Activated naive CD4-positive, alpha-beta T cell treated with anti-CD3 and anti-CD28 coated beads, Interleukin-2, amount 10 ng/mL, durations not matched to agents 7 days and 5 days (primary cell): ENCODE results near the gene XYLB.
"Not testable (repeated sequence)": the region's sequence is repeated elsewhere in the genome, so short reads cannot be mapped to it uniquely, and the experiment has no call there.

Experiments used
- CTCF ChIA-PET: fragments of 350-600 bp; sonication (Branson Sonifier 250); formaldehyde crosslinking; loops from one replicate; lab custom pipeline; 2021; ENCODE audit warnings: antibody characterized with exemption; lab: Charles Lee
- DNase-seq: peaks from one replicate; pipeline ENCODE4 v3.0.0-alpha.2; 2020
- H3K27ac Mint-ChIP-seq: one replicate; pipeline ENCODE4 v1.8.0; 2021; ENCODE audit warnings: mild to moderate bottlenecking, moderate library complexity, mixed read lengths
- H3K27me3 Mint-ChIP-seq: one replicate; pipeline ENCODE4 v1.8.0; 2021; ENCODE audit warnings: mild to moderate bottlenecking, mixed read lengths
- H3K36me3 Mint-ChIP-seq: one replicate; pipeline ENCODE4 v1.8.0; 2021; ENCODE audit warnings: mixed read lengths
- H3K4me1 Mint-ChIP-seq: one replicate; pipeline ENCODE4 v1.8.0; 2021; ENCODE audit warnings: mixed read lengths
- H3K4me3 Mint-ChIP-seq: one replicate; pipeline ENCODE4 v1.8.0; 2021; ENCODE audit warnings: mild to moderate bottlenecking, moderate library complexity, mixed read lengths
- H3K9me3 Mint-ChIP-seq: one replicate; pipeline ENCODE4 v1.8.0; 2021; ENCODE audit warnings: mixed read lengths

XYLB gene

GRCh38 chr3:38346587-38347410 lies at the start of gene XYLB:
TSS of gene XYLB (plus strand) at chr3:38346785. CDS start at chr3:38346869, 84 bp downstream.
- DNase-seq: peak; percentile 87
- Mint-ChIP-seq H3K4me3 (peak within 1 kb of the TSS; percentile 76), H3K27ac (peak within 1 kb of the TSS; percentile 62), H3K4me1 (peaks cover 6% of the 10 kb centered on the region), H3K36me3 (peaks cover 2% of the 10 kb centered on the region), H3K27me3 (peaks cover 4% of the 10 kb centered on the region), H3K9me3 (no peaks in the 10 kb centered on the region)
- CTCF ChIA-PET: interaction anchor here (0.6 to 5.9 kb wide), 32 partner anchors 8 to 374 kb away, joined by 3 to 99 read pairs (median 4); partner anchors contain the start of genes ACAA1, EXOG and OXSR1

GRCh38 chr3:38297053-38297452 lies 49.5 kb upstream of the XYLB start:
- not testable (repeated sequence) for H3K4me1 Mint-ChIP-seq, H3K4me3 Mint-ChIP-seq, H3K27ac Mint-ChIP-seq, H3K36me3 Mint-ChIP-seq, H3K9me3 Mint-ChIP-seq, DNase-seq
- CTCF ChIA-PET: interaction anchor here (3.0 to 3.4 kb wide), 2 partner anchors 49 to 179 kb away, joined by 7 to 26 read pairs; partner anchors contain the start of gene XYLB
- peaks cover 22% of the 10 kb centered on the region for H3K27me3 Mint-ChIP-seq

GRCh38 chr3:38297537-38297936 lies 49.0 kb upstream of the XYLB start:
- Mint-ChIP-seq H3K4me3 (no peak overlapping the region), H3K36me3 (no peaks in the 10 kb centered on the region)
- CTCF ChIA-PET: interaction anchor here (1.2 to 3.4 kb wide), 3 partner anchors 48 to 183 kb away, joined by 4 to 26 read pairs (median 7); partner anchors contain the start of gene XYLB

GRCh38 chr3:38297947-38298711 lies 48.5 kb upstream of the XYLB start:
- CTCF ChIA-PET: interaction anchor here (1.2 to 3.4 kb wide), 3 partner anchors 48 to 183 kb away, joined by 4 to 26 read pairs (median 7); partner anchors contain the start of gene XYLB
- Mint-ChIP-seq H3K36me3 (no peaks in the 10 kb centered on the region), H3K4me3 (no peak overlapping the region), H3K27me3 (peaks cover 22% of the 10 kb centered on the region), H3K27ac (no peak overlapping the region), H3K4me1 (no peaks in the 10 kb centered on the region), H3K9me3 (no peaks in the 10 kb centered on the region)
- no peak for DNase-seq

More at GRCh38 chr3:38297537-38297936, 49.0 kb upstream of the XYLB start:
- peaks cover 22% of the 10 kb centered on the region for H3K27me3 Mint-ChIP-seq
- no peak for DNase-seq
- H3K27ac Mint-ChIP-seq: no peak overlapping the region
- H3K4me1 Mint-ChIP-seq: no peaks in the 10 kb centered on the region
- H3K9me3 Mint-ChIP-seq: no peaks in the 10 kb centered on the region

GRCh38 chr3:38306941-38307340 lies 39.6 kb upstream of the XYLB start:
- CTCF ChIA-PET: no interaction called here
- H3K36me3 Mint-ChIP-seq: no peaks in the 10 kb centered on the region
- no peak overlapping the region for H3K27ac Mint-ChIP-seq
- H3K4me3 Mint-ChIP-seq: no peak overlapping the region
- no peaks in the 10 kb centered on the region for H3K4me1 Mint-ChIP-seq
- no peaks in the 10 kb centered on the region for H3K9me3 Mint-ChIP-seq
- peaks cover 24% of the 10 kb centered on the region for H3K27me3 Mint-ChIP-seq
- no peak for DNase-seq

GRCh38 chr3:38307599-38307998 lies 39.0 kb upstream of the XYLB start:
- peaks cover 26% of the 10 kb centered on the region for H3K27me3 Mint-ChIP-seq
- CTCF ChIA-PET: no interaction called here
- no peak overlapping the region for H3K4me3 Mint-ChIP-seq
- H3K27ac Mint-ChIP-seq: no peak overlapping the region
- no peaks in the 10 kb centered on the region for H3K4me1 Mint-ChIP-seq
- no peaks in the 10 kb centered on the region for H3K9me3 Mint-ChIP-seq
- no peaks in the 10 kb centered on the region for H3K36me3 Mint-ChIP-seq
- no peak for DNase-seq

GRCh38 chr3:38308456-38308855 lies 38.1 kb upstream of the XYLB start:
- no peak for DNase-seq
- peaks cover 33% of the 10 kb centered on the region for H3K27me3 Mint-ChIP-seq
- H3K4me1 Mint-ChIP-seq: no peaks in the 10 kb centered on the region
- H3K36me3 Mint-ChIP-seq: no peaks in the 10 kb centered on the region
- no peak overlapping the region for H3K27ac Mint-ChIP-seq
- no peaks in the 10 kb centered on the region for H3K9me3 Mint-ChIP-seq
- CTCF ChIA-PET: no interaction called here
- no peak overlapping the region for H3K4me3 Mint-ChIP-seq

- Mint-ChIP-seq H3K27ac (no peak overlapping the region), H3K36me3 (no peaks in the 10 kb centered on the region), H3K9me3 (no peaks in the 10 kb centered on the region), H3K4me1 (no peaks in the 10 kb centered on the region), H3K27me3 (peaks cover 27% of the 10 kb centered on the region), H3K4me3 (no peak overlapping the region)
- CTCF ChIA-PET: no interaction called here
- DNase-seq: no peak
Observed at GRCh38 chr3:38311476-38311875, 35.1 kb upstream of the XYLB start.

- Mint-ChIP-seq H3K36me3 (no peaks in the 10 kb centered on the region), H3K27ac (no peak overlapping the region), H3K4me3 (no peak overlapping the region), H3K27me3 (peaks cover 30% of the 10 kb centered on the region), H3K4me1 (no peaks in the 10 kb centered on the region), H3K9me3 (no peaks in the 10 kb centered on the region)
- CTCF ChIA-PET: no interaction called here
- DNase-seq: no peak
Observed at GRCh38 chr3:38311941-38312340, 34.6 kb upstream of the XYLB start.

- Mint-ChIP-seq H3K27ac (no peak overlapping the region), H3K4me3 (no peak overlapping the region), H3K9me3 (no peaks in the 10 kb centered on the region), H3K27me3 (peaks cover 30% of the 10 kb centered on the region), H3K4me1 (no peaks in the 10 kb centered on the region), H3K36me3 (no peaks in the 10 kb centered on the region)
- no peak for DNase-seq
- CTCF ChIA-PET: no interaction called here
Observed at GRCh38 chr3:38312356-38312755, 34.2 kb upstream of the XYLB start.

GRCh38 chr3:38313263-38313662 lies 33.3 kb upstream of the XYLB start:
- Mint-ChIP-seq H3K36me3 (no peaks in the 10 kb centered on the region), H3K27me3 (peaks cover 30% of the 10 kb centered on the region), H3K4me3 (no peak overlapping the region), H3K4me1 (no peaks in the 10 kb centered on the region), H3K27ac (no peak overlapping the region), H3K9me3 (no peaks in the 10 kb centered on the region)
- no peak for DNase-seq
- CTCF ChIA-PET: no interaction called here

GRCh38 chr3:38313695-38314094 lies 32.9 kb upstream of the XYLB start:
- CTCF ChIA-PET: no interaction called here
- no peak for DNase-seq
- Mint-ChIP-seq H3K4me3 (no peak overlapping the region), H3K27ac (no peak overlapping the region), H3K27me3 (peaks cover 30% of the 10 kb centered on the region), H3K36me3 (no peaks in the 10 kb centered on the region), H3K4me1 (no peaks in the 10 kb centered on the region), H3K9me3 (no peaks in the 10 kb centered on the region)

- H3K4me1 Mint-ChIP-seq: no peaks in the 10 kb centered on the region
- no peaks in the 10 kb centered on the region for H3K36me3 Mint-ChIP-seq
- DNase-seq: no peak
- no peak overlapping the region for H3K27ac Mint-ChIP-seq
- peaks cover 27% of the 10 kb centered on the region for H3K27me3 Mint-ChIP-seq
- H3K4me3 Mint-ChIP-seq: no peak overlapping the region
- H3K9me3 Mint-ChIP-seq: no peaks in the 10 kb centered on the region
- CTCF ChIA-PET: no interaction called here
Observed at GRCh38 chr3:38314112-38314763, 32.3 kb upstream of the XYLB start.
